SKM-1 (cell line): Measurements from ENCODE around the gene OXNAD1.

Source experiments
- DNase-seq: peaks from one replicate; lab custom pipeline; 2025; ENCODE audit not compliant: unreplicated experiment; lab: John Stamatoyannopoulos, UW

Gene OXNAD1

DNA sequence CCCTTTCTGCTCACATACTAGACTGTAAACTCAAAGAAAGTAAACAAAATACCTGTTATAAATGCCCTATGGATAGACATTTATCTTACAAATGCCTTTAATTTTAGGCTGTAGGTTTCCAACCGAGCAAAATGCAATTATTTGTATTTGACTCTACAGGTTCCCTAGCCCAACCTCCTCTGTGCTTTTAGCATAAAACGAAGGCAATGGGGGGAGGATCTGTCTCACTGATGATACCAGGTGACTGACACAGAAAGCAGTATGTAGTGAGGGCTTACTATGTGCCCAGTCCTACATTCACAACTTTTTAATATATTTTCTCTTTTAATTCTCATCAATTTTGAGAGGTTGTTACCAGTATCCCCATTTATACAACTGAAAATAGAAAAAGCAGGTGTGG, 87.4 kb downstream of the OXNAD1 start:
- DNase-seq, result no peak

DNA sequence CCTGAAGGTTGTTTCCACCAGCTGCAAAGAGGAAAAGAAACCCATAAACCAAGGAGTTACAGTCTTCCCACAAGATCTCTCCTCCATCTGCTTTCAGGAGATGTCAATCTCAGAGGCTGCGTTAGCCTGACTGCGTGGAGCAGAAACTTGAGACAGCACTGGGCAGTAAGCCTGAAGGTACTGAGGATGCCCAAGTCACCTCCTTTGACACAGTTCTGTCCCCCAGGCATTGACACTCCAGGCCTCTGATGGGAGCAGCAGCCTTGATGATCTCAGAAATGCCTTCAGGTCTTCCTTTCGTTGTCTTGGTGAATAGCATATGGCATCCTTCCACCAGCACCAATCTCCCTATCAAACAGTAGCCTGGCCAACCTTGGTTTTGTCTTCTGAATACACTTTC, 89.3 kb downstream of the OXNAD1 start:
- no peak for DNase-seq
